Activated naive CD8-positive, alpha-beta T cell treated with anti-CD3 and anti-CD28 coated beads for 36 hours (primary cell): ENCODE measurements around the gene KLK7. TPM values are rescaled to one million over a fixed set of nuclear protein-coding genes. Genes with fewer than 3 reads are reported as not detected.
"Not testable (repeated sequence)": the region's sequence is repeated elsewhere in the genome, so short reads cannot be mapped to it uniquely, and the experiment has no call there.

Source experiments
- DNase-seq: peaks from one replicate; pipeline ENCODE4 v3.0.0; 2021
- H3K27ac Mint-ChIP-seq: one replicate; pipeline ENCODE4 v1.8.0; 2022; ENCODE audit warnings: mild to moderate bottlenecking, moderate library complexity, mixed read lengths
- H3K27me3 Mint-ChIP-seq: one replicate; pipeline ENCODE4 v1.8.0; 2022; ENCODE audit warnings: mild to moderate bottlenecking, mixed read lengths
- H3K36me3 Mint-ChIP-seq: one replicate; pipeline ENCODE4 v1.8.0; 2021; ENCODE audit warnings: mild to moderate bottlenecking, mixed read lengths
- H3K4me1 Mint-ChIP-seq: one replicate; pipeline ENCODE4 v1.8.0; 2021; ENCODE audit warnings: mixed read lengths
- H3K4me3 Mint-ChIP-seq: one replicate; pipeline ENCODE4 v1.8.0; 2022; ENCODE audit warnings: mild to moderate bottlenecking, moderate library complexity, mixed read lengths
- H3K9me3 Mint-ChIP-seq: one replicate; pipeline ENCODE4 v1.8.0; 2022; ENCODE audit warnings: mixed read lengths
- total RNA-seq, 2 experiments: library from RNA; stranded (reverse); gene quantifications; one replicate each; pipeline ENCODE4 v1.2.3, GENCODE V29; 2021

Gene KLK7
- total RNA-seq, 2 experiments from 2014 or later: not detected

DNA sequence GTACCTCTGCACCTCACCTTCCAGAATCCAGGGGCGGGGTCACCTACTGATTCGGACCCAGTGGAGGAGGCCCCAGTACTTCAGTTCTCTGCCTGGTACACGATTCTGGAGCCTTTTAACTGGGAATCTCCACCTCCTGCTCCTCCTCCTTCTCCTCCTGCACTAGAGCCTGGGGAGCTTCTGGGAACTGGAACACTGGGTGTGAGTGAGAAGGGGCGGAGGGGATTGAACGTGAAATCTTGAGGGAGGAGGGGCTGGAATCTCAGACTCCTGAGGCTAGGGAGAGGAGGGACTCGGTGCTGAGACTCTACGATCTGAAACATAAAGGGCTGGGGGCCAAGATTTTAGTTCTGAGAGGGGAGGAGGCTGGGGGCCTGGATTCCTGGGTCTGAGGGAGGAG is 17.8 kb upstream of the KLK7 start, which contains the start of gene KLK8:
KLK8 (minus strand) TSS at position 90 of the 400 bp plus-strand sequence. CDS start 437 bp downstream, outside the sequence.
- H3K4me3 Mint-ChIP-seq: no peak within 1 kb of the TSS
- no peak for DNase-seq
- no peaks in the 10 kb centered on the region for H3K9me3 Mint-ChIP-seq
- peaks cover 70% of the 10 kb centered on the region for H3K27me3 Mint-ChIP-seq
- no peaks in the 10 kb centered on the region for H3K36me3 Mint-ChIP-seq
- H3K4me1 Mint-ChIP-seq: peaks cover 2% of the 10 kb centered on the region
- no peak within 1 kb of the TSS for H3K27ac Mint-ChIP-seq

DNA sequence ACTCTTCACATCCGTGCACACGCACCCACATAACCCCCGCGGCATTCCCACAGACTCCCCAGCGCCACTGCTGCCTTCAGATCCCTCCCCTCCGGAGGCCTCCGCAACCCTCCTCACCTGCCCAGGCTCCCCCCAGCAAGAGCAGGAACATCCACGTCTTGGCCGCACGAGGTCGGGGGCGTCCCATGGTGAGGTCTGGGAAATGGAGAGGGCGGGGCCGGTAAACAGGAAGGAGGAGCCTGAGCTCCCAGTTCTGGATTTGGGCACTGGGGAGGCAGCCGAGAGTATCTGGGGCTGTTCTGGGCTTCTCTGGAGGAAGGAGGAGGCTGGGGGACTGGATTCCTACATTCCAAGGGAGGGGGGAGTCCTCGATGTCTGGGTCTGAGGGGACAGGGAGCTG is 17.3 kb upstream of the KLK7 start:
- Mint-ChIP-seq H3K36me3 (no peaks in the 10 kb centered on the region), H3K9me3 (no peaks in the 10 kb centered on the region), H3K27ac (no peak overlapping the region), H3K4me3 (no peak overlapping the region), H3K27me3 (peaks cover 66% of the 10 kb centered on the region), H3K4me1 (peaks cover 2% of the 10 kb centered on the region)
- no peak for DNase-seq

DNA sequence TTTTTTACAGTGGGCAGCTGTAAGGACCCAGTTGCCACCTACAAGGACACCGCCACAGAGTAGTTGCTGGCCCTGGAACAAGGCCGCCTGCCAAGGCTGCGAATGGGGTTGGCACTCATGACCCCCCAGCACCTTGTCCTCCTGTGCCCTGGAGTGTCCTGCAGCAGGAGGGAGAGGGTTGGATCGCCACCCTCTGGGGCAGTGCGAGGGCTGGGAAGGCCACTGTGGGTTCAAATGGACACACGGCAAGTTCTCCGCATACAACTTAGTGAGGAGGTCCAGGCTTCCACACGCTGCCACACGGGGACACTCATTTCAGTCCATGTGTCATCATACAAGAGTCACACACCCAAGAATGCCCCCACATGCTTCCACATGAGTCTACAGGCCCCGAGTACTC is 16.7 kb upstream of the KLK7 start:
- DNase-seq: no peak
- Mint-ChIP-seq H3K27ac (no peak overlapping the region), H3K9me3 (no peaks in the 10 kb centered on the region), H3K4me3 (no peak overlapping the region), H3K36me3 (no peaks in the 10 kb centered on the region), H3K27me3 (peaks cover 64% of the 10 kb centered on the region), H3K4me1 (peaks cover 2% of the 10 kb centered on the region)

DNA sequence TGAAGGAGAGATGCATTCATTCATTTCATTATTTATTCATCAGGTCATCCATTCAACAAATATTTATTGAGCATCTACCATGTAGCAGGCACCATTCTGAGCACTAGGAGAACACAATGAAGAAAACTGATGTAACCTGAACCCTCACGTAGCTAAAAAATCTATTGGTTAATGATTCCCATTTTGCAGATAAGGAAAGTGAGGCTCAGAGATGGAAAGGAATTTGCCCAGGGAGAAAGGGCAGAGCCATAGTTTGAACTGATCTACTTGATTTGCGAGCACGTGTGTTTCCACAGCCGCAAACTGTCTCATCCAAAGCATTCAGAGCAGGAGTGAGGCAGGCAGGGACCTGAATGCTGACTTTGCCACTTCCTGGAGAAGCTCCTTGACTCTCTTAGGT is 15.0 kb upstream of the KLK7 start:
- H3K36me3 Mint-ChIP-seq: no peaks in the 10 kb centered on the region

DNA sequence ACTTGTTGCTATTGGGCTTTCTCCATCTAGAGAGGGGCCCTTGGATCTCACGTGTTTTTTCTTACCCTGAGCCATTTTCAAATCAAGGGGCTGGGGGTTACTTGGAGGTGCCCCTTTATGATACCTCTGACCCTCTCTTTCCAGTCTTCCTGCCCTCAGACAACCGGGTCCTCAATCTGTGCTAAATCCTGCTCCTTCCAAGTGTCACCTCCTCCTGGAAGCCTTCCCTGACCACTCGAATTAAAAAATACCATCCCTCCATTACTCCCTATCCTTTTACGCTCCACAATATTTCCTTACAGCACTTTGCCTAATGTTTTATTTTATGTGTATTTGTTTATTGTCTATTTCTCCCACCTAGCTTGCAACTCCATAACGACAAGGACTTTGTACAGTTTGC is 14.3 kb upstream of the KLK7 start:
- DNase-seq: no peak
- Mint-ChIP-seq H3K27ac (no peak overlapping the region), H3K27me3 (peaks cover 56% of the 10 kb centered on the region), H3K36me3 (no peaks in the 10 kb centered on the region), H3K9me3 (no peaks in the 10 kb centered on the region), H3K4me1 (peaks cover 2% of the 10 kb centered on the region), H3K4me3 (no peak overlapping the region)

More for the DNA sequence above, 15.0 kb upstream of the KLK7 start:
- DNase-seq: no peak
- Mint-ChIP-seq H3K27me3 (peaks cover 62% of the 10 kb centered on the region), H3K27ac (no peak overlapping the region), H3K4me3 (no peak overlapping the region), H3K9me3 (no peaks in the 10 kb centered on the region), H3K4me1 (peaks cover 2% of the 10 kb centered on the region)

DNA sequence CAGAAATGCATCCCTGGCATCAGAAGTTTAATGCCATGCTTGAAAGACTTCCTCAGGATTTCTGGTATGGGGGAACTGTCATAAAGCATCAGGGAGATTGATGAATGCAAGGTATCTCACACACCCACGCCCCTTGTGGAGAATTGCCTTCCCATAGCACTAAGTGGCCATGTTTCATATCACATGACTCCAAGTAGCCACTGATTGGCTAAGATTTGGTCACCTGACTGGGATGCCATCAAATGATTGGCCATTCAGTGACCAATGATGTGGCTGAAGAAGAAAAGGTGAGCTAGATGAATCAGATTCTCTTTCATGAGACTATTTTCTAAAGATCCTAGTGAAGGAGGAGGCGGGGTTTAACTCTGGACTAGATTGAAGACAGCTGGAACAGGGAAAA is 10.4 kb upstream of the KLK7 start:
- H3K4me3 Mint-ChIP-seq: no peak overlapping the region
- H3K9me3 Mint-ChIP-seq: no peaks in the 10 kb centered on the region
- no peak overlapping the region for H3K27ac Mint-ChIP-seq
- H3K36me3 Mint-ChIP-seq: no peaks in the 10 kb centered on the region
- DNase-seq: no peak
- H3K27me3 Mint-ChIP-seq: peaks cover 35% of the 10 kb centered on the region
- H3K4me1 Mint-ChIP-seq: no peaks in the 10 kb centered on the region

DNA sequence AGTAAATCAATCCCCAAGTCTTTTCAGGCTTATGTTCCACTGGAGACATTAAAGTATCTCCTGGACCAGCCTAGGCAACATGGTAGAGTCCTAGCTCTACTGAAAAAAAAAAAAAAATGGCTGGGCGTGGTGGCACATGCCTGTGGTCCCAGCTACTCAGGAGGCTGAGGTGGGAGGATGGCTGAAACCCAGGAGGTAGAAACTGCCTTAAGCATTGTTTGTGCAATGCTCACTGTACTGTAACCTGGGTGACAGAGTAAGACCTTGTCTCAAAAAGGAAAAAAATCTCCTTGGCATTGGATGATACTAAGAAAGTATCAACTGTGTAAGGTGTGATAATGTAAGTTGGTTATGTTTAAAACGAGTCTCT is 8.9 kb upstream of the KLK7 start:
- H3K4me1 Mint-ChIP-seq: no peaks in the 10 kb centered on the region
- no peak for DNase-seq
- H3K36me3 Mint-ChIP-seq: no peaks in the 10 kb centered on the region
- no peaks in the 10 kb centered on the region for H3K9me3 Mint-ChIP-seq
- no peak overlapping the region for H3K4me3 Mint-ChIP-seq
- peaks cover 26% of the 10 kb centered on the region for H3K27me3 Mint-ChIP-seq
- H3K27ac Mint-ChIP-seq: no peak overlapping the region

DNA sequence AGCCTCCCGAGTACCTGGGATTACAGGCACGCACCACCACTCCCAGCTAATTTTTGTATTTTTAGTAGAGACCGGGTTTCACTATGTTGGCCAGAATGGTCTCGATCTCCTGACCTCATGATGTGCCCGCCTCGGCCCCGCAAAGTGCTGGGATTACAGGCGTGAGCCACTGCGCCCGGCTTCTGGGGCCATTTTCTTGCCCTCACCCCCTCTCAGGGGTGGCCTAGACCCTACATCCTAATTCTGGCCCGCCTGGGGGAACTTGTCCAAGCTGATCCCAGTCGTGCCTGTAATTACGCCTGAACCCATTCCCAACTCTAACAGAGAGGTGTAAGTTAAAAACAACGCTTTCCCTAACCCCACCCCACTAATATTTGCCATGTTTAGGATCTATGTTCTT is 699 bp upstream of the KLK7 start:
- not testable (repeated sequence) for DNase-seq, H3K36me3 Mint-ChIP-seq, H3K4me1 Mint-ChIP-seq, H3K9me3 Mint-ChIP-seq, H3K4me3 Mint-ChIP-seq, H3K27ac Mint-ChIP-seq
- peaks cover 41% of the 10 kb centered on the region for H3K27me3 Mint-ChIP-seq

DNA sequence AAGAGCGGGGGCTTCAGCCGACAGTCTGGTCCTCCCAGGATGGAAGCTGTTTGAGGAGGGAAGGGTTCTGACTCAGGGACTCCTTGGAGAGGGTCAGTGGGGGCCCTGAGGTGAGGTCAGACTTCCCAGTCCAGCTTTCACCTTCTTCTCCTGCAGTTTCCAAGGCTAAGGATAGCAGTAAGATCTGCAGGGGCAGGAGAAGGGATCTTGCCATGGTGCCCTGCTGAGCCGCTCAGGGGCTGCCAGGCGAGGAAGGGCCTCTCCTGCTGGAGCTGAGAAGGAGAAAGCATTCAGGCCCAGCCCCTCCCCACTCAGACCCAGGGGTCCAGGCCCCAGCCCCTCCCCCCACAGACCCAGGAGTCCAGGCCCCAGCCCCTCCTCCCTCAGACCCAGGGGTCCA is 1.5 kb downstream of the KLK7 start:
- Mint-ChIP-seq H3K36me3 (no peaks in the 10 kb centered on the region), H3K4me3 (no peak overlapping the region), H3K27ac (no peak overlapping the region), H3K27me3 (peaks cover 54% of the 10 kb centered on the region), H3K9me3 (no peaks in the 10 kb centered on the region), H3K4me1 (no peaks in the 10 kb centered on the region)
- no peak for DNase-seq

DNA sequence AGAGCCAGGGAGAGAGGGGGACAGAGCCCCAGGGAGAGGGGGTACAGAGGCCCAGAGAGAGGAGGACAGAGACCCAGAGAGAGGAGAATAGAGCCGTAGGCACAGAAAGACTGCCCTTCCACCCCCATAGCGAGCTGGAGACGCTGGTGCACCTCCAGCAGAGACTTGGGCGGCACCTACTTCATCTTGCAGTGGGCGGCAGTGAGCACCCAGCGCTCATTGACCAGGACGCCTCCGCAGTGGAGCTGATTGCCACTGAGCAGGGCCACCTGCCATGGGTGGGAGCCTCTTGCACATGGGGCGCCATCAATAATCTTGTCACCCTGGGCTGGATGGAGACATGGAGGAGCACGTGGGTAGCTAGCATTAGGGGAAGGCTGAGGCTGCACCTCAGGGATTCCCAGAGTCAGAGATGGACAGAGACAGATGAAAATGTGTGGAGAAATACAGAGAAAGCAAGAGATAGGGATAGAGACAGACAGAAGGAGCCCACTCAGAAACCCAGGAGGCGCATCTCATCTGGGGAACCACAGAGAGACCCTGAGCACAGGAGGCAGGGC is 2.0 kb downstream of the KLK7 start:
- Mint-ChIP-seq H3K36me3 (no peaks in the 10 kb centered on the region), H3K27ac (no peak overlapping the region), H3K27me3 (peaks cover 57% of the 10 kb centered on the region), H3K4me3 (no peak overlapping the region), H3K9me3 (no peaks in the 10 kb centered on the region), H3K4me1 (no peaks in the 10 kb centered on the region)
- DNase-seq: no peak

DNA sequence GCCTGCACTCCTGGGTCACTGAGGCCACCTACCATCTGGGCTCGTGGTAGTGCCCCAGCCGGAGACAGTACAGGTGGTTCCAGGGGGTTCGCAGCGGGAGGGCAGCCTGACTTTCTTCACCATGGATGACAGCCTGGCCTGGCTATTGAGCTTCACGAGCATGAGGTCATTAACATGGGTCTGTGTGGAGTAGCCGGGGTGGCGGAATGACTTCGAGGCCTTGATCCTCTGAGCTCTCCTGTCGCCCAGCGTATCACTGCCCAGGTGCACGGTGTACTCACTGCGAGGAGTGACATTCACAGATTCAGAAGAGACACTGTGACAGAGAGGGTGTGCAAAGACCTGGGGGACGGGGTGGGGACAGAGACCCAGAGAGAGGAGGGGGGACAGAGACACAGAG is 3.5 kb downstream of the KLK7 start:
- Mint-ChIP-seq H3K9me3 (no peaks in the 10 kb centered on the region), H3K36me3 (no peaks in the 10 kb centered on the region), H3K27me3 (peaks cover 68% of the 10 kb centered on the region), H3K4me1 (no peaks in the 10 kb centered on the region), H3K27ac (no peak overlapping the region), H3K4me3 (no peak overlapping the region)
- DNase-seq: no peak

DNA sequence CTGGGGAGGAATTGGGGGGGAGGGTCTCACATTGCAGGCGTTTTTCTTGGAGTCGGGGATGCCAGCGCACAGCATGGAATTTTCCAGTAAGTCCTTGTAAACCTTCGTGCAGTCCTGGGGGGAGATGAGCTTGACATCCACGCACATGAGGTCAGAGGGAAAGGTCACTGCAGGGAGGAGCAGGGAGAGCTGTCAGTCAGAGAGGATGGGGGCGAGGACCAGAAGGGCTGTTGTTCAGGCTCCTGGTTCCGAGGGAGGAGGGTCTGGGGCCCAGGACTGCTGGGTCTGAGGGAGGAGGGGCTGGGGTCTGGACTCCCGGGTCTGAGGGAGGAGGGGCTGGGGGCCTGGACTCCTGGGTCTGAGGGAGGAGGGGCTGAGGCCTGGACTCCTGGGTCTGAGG is 4.0 kb downstream of the KLK7 start:
- H3K36me3 Mint-ChIP-seq: no peaks in the 10 kb centered on the region

DNA sequence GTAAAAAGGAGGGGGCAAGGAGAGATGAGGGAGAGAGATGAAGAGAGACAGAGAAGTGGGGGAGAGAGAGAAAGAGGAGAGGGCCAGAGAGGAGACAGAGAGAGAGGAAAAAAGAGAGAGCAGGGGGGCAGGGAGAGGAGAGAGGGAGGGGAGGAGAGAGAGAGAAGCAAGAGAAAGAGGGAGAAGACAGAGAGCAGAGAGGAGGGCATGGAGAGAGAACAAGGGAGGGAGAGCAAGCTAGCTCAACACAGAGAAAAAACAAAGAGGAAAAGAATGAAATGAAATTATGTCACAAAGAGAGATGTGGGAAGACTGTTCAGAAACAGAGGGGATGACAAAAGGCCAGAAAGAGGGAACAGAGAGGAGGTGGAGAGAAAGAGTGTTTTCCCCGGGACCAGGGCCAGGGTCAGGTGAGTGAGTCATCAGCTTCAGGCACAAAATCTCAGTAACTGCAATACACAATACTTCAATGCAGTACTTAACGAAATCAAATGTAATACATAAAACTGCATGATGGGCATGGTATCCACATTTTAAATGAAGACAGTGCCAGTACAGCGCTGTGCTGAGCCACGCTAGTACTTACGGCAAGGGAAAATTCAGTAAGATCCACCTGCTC is 4.8 kb downstream of the KLK7 start:
- Mint-ChIP-seq H3K4me1 (no peaks in the 10 kb centered on the region), H3K36me3 (no peaks in the 10 kb centered on the region), H3K9me3 (no peaks in the 10 kb centered on the region), H3K27ac (no peak overlapping the region), H3K27me3 (peaks cover 70% of the 10 kb centered on the region), H3K4me3 (no peak overlapping the region)
- no peak for DNase-seq

More for the DNA sequence above, 4.0 kb downstream of the KLK7 start:
- no peak overlapping the region for H3K27ac Mint-ChIP-seq
- H3K9me3 Mint-ChIP-seq: no peaks in the 10 kb centered on the region
- H3K4me1 Mint-ChIP-seq: no peaks in the 10 kb centered on the region
- no peak for DNase-seq
- H3K4me3 Mint-ChIP-seq: no peak overlapping the region
- peaks cover 68% of the 10 kb centered on the region for H3K27me3 Mint-ChIP-seq

DNA sequence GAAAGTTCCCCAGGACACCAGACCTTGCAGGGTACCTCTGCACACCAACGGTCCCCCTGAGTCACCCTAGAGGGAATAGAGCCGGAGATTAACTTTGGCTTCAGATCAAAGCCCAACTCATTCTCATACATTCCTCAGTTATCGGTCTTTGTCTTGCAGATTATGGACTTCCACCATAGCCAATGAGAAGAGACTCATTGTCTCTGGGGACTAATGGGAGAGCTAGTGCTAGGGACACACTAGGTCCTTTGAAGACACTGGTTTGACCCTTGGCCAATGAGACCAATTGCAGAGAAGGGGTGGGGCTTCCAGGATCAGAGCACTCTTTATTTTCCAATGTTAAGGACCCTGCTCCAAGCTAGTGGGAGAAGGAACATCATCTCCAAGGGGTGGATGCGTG is 6.1 kb downstream of the KLK7 start:
- DNase-seq: no peak
- Mint-ChIP-seq H3K9me3 (no peaks in the 10 kb centered on the region), H3K4me3 (no peak overlapping the region), H3K27me3 (peaks cover 73% of the 10 kb centered on the region), H3K27ac (no peak overlapping the region), H3K36me3 (no peaks in the 10 kb centered on the region), H3K4me1 (no peaks in the 10 kb centered on the region)

DNA sequence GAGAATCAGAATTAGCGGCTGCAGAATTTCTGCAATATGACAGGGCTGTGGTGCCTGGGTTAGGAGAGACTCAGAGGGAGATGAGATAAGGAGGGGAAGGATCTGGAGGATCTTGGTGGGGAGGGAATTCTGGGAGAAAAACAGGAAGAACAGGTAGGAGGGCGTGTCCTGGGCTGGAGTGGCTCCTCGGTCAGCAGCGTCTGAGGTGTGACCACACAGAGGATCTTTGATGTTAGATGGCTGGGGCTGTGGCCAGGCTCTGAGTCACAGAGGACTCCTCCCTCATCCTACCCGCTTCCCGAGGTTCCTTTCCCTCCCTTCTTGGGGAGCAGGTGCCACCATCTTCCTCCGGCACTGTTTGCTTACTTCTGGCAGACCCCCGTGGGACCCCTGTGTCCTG is 8.0 kb downstream of the KLK7 start:
- Mint-ChIP-seq H3K9me3 (no peaks in the 10 kb centered on the region), H3K4me3 (no peak overlapping the region), H3K36me3 (no peaks in the 10 kb centered on the region), H3K27ac (no peak overlapping the region), H3K27me3 (peaks cover 72% of the 10 kb centered on the region), H3K4me1 (no peaks in the 10 kb centered on the region)
- DNase-seq: no peak
